ENCODE data around the gene KAT7. TPM values are rescaled to one million over a fixed set of nuclear protein-coding genes. Genes with fewer than 3 reads are reported as not detected.

KAT7 gene
- total RNA-seq, 1 donor from 2014 or later = 89.8 TPM

DNA sequence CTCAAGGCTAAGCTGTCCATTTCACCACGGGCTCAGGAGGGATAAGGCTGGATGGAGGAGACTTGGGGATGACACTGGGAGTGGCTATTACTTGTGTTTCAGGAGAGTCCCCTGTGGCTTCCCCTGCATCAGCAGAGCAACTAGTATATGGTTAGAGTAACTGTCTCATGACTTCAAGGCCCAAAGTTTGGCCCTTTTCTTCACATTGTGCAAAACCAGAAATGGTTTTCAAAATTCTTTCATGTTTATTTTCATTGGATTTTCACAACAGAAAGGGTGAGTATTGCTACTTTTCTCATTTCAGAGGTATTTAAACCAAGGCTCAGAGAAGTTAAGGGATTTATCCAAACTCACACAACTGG lies 77.5 kb downstream of the KAT7 start:
- intact Hi-C loops (cut with micrococcal nuclease) = no loop called here

DNA sequence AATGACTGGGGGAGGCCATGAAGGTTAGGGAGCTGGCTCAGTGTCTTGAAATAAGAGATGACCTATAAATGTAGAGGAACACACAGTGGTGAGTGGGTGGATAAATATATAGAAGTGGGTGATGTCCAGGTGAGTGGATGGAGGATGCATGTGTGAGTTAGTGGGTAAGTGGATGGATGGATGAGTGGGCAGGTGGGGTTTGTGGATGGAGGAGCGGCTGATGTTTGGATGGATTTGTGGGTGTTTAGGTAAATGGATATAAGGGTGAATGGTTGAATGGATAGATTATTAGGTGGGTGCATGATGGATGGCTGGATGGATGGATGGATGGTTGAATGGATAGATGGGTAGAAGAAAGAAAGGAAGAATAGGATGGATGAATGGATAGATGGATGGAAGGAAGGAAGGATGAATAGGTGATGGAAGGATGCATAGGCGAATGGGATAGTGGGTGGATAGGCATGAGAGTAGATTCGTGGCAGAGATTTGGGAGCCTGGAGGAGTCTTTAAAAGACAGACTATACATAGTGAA lies 78.5 kb downstream of the KAT7 start:
- intact Hi-C loops (cut with micrococcal nuclease) = no loop called here

DNA sequence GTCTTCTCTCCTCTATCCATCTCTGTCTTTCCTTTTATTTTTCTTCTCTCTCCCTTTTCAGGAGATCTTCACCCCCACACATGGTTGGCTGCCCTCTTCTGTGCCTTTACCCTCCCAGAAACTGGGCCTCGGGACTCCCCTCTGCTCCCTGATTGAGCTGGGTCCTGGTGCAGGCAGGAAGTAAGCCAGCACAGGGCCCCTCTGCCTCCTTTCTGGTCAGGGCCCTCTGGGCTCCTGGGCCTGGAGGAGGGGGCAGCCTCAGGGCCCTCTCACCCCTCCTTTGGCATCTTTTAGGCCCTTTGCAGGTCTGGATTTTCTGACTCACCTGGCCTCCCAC lies 80.5 kb downstream of the KAT7 start:
- intact Hi-C loops (cut with micrococcal nuclease) = no loop called here

DNA sequence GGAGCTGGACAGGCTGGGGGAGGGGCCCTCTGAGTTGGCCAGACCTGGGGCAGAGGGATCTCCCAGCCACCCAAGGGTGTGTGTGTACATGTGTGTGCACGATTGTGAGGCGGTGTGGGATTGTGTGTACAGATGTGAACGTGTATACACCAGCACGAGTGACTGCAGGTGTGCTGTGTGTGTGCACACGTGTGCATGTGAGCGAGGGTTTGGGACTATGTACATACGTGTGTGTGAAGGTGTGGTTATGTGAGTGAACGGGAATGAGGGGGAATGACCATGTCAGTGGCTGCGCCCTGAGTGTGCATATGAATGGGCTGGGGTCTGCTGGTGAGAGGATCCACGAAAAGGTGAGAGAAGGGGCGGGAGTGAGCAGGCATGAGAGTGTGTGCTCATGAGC lies 81.8 kb downstream of the KAT7 start:
- intact Hi-C loops (cut with micrococcal nuclease) = no loop called here

DNA sequence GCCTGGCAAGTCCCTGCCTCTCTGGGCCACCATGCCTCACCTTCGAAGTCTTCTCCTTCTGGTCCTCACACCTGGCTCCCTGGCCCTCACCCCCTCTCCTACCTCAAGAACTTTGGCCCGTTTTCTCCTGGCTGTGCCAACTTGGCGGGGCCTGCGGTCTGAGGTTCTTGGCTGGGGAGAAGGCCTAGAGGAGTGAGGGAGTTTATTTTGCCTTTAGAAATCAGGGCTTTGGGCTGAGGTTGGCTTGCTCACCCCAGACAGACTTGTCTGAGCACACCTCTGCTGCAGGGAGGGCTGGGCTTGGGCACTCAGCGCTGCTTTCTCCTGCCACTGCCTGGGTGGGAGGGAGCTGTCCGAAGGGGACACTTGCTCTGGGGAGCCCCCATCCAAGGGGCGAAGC lies 82.7 kb downstream of the KAT7 start:
- intact Hi-C loops (cut with micrococcal nuclease) = no loop called here

DNA sequence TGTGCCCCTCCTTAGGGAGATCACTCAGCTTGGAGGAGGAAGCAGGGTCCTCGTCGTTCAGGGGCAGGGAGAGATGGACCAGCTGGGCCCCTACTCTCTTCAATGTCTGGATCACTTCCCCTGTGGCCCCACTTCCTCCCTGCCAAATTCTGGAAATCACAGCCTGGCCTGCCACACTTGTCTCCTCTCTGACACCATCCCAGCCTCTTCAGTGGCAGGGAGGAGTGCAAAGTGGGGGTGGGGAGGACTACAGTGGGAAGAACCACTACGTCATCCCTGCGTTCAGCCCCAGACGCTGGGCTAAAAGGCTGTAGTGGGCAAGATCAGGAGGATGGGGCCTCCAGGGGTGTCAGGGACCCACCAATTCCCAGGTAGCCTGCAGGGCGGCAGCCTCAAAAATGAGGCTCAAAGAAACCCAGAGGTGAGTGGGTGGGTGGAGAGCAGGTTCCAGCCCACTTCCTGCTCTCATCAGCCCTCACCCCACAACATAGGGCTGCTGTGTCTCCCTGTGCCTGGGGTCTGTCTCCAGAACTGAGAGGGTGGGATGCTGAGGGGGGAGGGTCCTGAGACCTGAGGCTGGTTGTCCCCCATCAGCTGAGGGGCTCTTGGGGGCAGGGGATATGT lies 84.4 kb downstream of the KAT7 start:
- intact Hi-C loops (cut with micrococcal nuclease) = no loop called here

DNA sequence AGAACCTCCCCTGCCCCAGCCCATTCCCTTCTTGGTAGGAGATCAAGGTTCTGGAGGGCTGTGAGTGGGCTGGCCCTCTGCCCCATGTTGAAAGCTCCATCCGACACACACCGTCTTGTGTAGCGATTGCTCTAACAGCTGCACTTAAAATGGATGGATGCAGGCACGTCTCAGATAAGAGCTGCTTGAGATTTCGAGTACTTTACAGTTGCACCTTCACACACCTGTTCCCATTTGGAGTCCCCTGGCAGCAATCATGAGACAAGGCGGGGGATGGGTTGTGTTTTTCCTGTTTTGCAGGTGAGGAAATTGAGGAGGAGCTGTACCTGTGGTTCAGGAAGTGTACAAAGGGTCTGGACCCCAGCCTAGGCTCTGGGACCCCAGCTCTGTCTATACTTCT lies 85.0 kb downstream of the KAT7 start:
- intact Hi-C loops (cut with micrococcal nuclease) = no loop called here

DNA sequence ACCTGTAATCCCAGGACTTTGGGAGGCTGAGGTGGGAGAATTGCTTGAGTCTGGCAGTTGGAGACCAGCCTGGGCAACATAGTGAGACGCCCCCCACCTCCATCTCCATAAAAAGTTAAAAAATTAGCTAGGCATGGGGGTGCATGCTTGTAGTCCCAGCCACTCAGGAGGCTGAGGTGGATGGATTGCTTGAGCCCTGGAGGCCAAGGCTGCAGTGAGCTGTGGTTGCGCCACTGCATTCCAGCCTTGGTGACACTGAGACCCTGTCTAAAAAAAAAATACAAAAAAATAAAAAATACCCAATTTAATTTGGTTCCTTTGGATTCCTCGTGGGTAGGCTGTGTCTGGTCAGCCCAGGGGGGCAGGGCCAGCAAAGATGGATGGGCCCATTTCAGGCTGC lies 85.4 kb downstream of the KAT7 start:
- intact Hi-C loops (cut with micrococcal nuclease) = no loop called here

DNA sequence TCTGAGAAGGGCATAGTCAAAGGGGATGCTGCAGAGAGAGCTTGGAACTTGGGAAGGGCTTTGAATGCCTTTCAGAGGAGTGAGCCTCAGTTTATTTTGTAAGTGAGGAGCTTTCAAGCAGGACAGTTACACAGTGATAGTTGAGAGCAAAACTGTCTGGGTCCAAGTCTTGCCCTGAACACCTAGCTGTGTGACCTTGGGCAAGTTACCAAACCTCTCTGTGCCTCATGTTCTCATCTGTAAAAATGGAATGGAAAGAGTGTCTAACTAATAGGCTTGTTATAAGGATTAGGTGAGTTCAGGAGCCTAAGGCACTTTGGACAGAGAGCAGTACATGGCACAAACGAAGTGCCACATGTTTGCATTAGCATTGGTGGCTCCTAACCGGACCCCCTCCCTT lies 86.4 kb downstream of the KAT7 start:
- intact Hi-C loops (cut with micrococcal nuclease) = no loop called here

DNA sequence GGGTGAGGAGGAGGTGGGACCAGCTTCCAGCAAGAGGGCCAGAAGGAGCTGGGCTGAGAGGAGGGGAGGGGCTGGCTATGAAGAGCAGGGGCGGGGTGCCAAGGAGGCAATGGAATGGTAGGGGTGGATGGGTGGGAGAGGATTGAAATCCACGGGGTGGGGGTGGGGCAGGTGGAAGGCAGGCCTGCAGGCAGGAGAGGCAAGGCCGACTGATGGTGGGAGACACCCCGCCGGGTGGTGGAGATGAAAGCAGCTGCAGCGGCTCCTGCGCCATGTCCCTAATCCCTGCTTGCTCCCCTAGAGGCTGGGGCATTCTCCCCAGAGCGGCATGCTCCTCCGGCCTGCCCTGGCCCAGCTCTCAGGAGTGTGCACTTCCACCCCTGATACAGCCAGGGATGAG lies 87.2 kb downstream of the KAT7 start:
- intact Hi-C loops (cut with micrococcal nuclease) = no loop called here

DNA sequence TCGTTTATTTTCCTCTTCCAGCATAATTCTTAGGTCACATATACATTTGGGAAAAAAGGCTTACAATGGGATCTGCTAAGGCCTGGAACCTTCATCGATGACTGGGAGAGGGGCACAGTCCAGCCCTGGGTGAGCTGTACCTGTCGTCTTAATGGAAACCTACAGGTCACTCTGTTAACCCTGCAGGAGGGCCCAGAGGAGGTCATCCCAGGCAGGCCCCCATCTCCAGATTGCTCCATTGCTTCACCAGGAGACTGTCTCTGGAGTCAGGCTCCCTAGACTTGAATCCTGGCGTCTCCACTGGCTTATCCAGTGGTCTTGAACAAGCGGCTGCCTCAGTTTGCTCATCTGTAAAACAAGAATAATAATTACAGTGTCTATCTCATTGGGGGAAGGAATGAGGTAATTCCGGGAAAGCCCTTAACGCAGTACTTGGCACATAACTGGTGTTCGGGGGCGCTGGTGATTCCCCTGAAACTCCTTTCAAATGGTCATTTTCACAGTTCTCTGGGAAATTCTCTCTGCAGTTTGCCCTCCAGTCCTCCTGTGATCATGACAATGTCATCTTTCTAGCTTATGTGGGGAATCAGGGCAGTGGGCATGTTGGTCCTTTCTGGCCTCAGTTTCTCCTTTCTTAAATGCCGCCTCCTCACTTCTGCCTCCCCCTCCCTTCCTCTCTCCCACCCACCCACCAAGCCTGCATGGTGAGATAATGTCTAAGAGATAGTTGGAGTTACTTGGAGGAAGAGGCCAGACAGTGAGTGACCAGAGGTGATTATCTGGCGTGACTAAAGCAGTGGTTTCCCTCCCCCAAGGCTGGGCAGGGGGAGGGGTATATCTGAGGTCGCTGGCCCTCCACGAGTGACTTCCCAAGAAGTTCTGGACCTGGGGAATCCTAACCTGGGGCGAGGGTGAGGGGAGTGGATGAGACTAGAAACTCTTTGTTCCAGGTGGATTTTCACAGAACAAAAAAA lies 90.7 kb downstream of the KAT7 start:
- intact Hi-C loops (cut with micrococcal nuclease) = no loop called here

DNA sequence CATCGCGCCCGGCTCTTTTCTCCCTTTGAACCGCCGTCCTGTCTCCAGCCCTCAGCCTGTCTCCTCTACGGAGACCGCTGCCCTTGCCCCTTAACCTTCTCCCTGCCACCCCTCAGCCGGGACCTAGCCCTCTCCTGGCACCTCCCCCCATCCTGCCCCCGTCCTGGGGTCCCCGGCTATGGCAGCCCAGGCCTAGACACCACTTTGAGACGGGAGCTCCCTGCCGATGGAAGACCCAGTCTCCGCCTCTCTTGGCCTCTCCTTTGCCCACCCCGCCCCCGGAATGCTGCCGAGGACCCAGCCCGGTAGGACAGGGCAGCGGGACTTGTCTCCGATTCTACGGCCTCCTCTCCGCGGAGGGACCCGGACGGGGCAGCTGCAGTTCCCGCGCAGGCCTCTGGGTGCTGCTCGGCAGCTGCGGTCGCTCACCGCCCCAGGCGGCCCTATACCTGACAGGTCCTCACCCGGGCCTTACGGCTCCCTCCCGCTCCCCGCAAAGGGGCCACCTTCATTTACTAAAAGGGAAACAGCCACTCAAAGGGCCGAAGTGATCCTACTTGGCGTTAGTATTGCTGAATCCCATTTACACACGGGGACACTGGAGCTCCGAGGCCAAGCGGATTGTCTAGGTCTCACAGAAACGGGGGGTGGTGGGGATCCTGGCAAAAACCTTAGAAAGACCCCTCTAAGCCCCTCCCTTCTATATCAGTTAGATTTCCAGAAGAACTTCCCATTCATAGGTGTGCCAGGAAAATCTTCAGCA lies 92.0 kb downstream of the KAT7 start:
- intact Hi-C loops (cut with micrococcal nuclease) = loop anchor here (1.0 kb wide), 3 partner anchors 19 to 118 kb away; no protein-coding TSS in a partner anchor

DNA sequence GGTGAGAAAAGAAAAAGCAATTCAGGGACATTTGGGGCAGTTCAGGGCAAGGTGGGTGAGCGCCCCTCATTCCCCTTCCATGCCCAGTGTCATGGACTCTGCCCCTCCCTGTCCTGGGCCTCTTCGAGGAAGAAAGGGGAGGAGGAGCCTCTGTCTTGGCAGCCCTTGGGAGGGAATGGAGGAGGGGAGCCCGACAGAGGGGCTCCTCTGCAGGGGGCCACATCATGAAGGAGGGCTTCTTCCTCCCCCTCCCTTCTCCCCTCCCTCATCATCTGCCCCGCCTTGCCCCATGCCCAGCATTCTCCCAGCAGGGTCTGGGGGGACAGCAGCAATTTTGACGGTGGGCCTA lies 92.5 kb downstream of the KAT7 start:
- intact Hi-C loops (cut with micrococcal nuclease) = no loop called here

DNA sequence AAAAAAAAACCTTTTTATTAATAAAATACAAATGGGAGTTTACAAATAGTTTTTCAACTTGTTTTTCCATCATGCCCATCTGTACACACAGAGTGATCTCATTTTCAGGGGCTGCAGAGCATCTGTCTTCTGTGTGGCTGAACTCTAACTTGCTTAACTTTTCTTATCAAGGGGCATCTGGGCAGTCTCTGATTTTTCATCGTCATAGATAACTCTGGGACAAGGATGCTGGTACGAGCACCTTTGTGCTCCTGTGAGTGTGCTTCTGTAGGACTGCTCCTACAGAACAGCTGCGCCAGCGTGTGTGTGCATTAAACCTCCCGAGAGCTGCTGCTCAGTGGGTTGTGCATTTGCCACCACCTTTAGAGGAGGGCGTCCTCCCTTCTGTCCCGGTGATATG lies 94.0 kb downstream of the KAT7 start:
- intact Hi-C loops (cut with micrococcal nuclease) = no loop called here

Other genes starting within 250 kb of the KAT7 start
- gene NXPH3, start 212.8 kb upstream of the KAT7 start, total RNA-seq = not detected in 2 replicates
- gene SPOP, start 110.6 kb upstream of the KAT7 start, total RNA-seq = 57.9 and 72.2 TPM in 2 replicates
- gene SLC35B1, start 80.7 kb upstream of the KAT7 start, total RNA-seq = 82.5 and 90.3 TPM in 2 replicates
- 37.4 and 48.9 TPM in 2 replicates for gene FAM117A, start 24.6 kb upstream of the KAT7 start, total RNA-seq
- not detected in 2 replicates for gene TAC4, start 59.4 kb downstream of the KAT7 start, total RNA-seq
- gene DLX4, start 180.5 kb downstream of the KAT7 start, total RNA-seq = 0.17 TPM in 1 of 2 replicates, not detected in the other
- gene DLX3, start 206.5 kb downstream of the KAT7 start, total RNA-seq = not detected in 2 replicates